Esophagus squamous epithelium (tissue), 5 donors: ENCODE measurements around the gene ZBTB45. TPM values are rescaled to one million over a fixed set of nuclear protein-coding genes. Genes with fewer than 3 reads are reported as not detected.
A peak's percentile ranks its signal among the peaks of the same experiment; 100 is the strongest.

Experiments
- DNase-seq: peaks from one replicate; lab custom pipeline; 2025; lab: John Stamatoyannopoulos, UW
- H3K27ac ChIP-seq, 4 donors: fragments of 200-600 bp; sonication (generic); one replicate each; pipeline ENCODE4 v1.5.1; 2016 to 2019; ENCODE audit warnings: mild to moderate bottlenecking in 1 of 4
- H3K27me3 ChIP-seq, 4 donors: fragments of 200-600 bp; sonication (generic); 1 replicate in 3 of 4; 2 replicates in 1 of 4; pipeline versions ENCODE4 v1.5.1 to v1.6.0; 2017 to 2021; ENCODE audit warnings: antibody characterized with exemption in 1 of 4
- H3K36me3 ChIP-seq, 3 donors: fragments of 200-600 bp; sonication (generic); one replicate each; pipeline ENCODE4 v1.5.1; 2016 to 2019
- H3K4me1 ChIP-seq, 3 donors: fragments of 200-600 bp; sonication (generic); one replicate each; pipeline ENCODE4 v1.5.1; 2017 to 2019
- H3K4me3 ChIP-seq, 4 donors: fragments of 200-600 bp; sonication (generic); 1 replicate in 3 of 4; 2 replicates in 1 of 4; pipeline ENCODE4 v1.5.1; 2016 to 2019; ENCODE audit warnings: mild to moderate bottlenecking in 2 of 4, moderate library complexity in 1 of 4
- H3K9me3 ChIP-seq, 3 donors: fragments of 200-600 bp; sonication (generic); one replicate each; pipeline ENCODE4 v1.5.1; 2016 to 2019
- CTCF ChIP-seq, 6 experiments: fragments of 450-650 bp in 4 of 6; fragments of 200-600 bp in 2 of 6; sonication (generic) in 2 of 6; IDR thresholded peaks; one replicate each; pipeline ENCODE4 v1.5.1; 2016 to 2019; ENCODE audit warnings: antibody characterized with exemption in 6 of 6, mild to moderate bottlenecking in 4 of 6, moderate library complexity in 4 of 6
- POLR2A ChIP-seq, 4 donors: fragments of 450-650 bp; IDR thresholded peaks; one replicate each; pipeline ENCODE4 v1.6.1; 2017; ENCODE audit warnings: antibody characterized with exemption in 4 of 4, mild to moderate bottlenecking in 4 of 4, moderate library complexity in 3 of 4
- WGBS, 2 donors: methylation state at CpG; one replicate each; pipeline ENCODE4 v1.1.5; 2018; 5-methylcytosine and 5-hydroxymethylcytosine counted together
- intact Hi-C: fragments of 100-400 bp; cut with DNase I; formaldehyde crosslinking; loops from one replicate; pipeline ENCODE4 v1.15.0; 2022
- total RNA-seq, 4 donors: library from RNA; depleted of rRNA; stranded (reverse); fragments of >200 nt; gene quantifications; one replicate each; pipeline ENCODE4 v1.1.0, GENCODE V29; 2016
- donor health status: DM: yes; HTN: yes; CAD: no.

Gene ZBTB45
- total RNA-seq, 4 donors from 2014 or later, result 6.9 to 11.1 (median 8.3) TPM

GRCh38 chr19:58520257-58520599, 618 bp upstream of the ZBTB45 start:
- WGBS, 2 donors, result 10 to 12% methylated on average over 2 to 4 of the region's 7 CpGs
- H3K36me3 ChIP-seq, result peaks cover 0 to 22% (median 14%) of the 10 kb centered on the region in 3 donors
- no peaks in the 10 kb centered on the region for H3K27me3 ChIP-seq
- intact Hi-C loops, result no loop called here
- DNase-seq, result no peak
- H3K4me1 ChIP-seq, result peaks cover 20 to 46% (median 23%) of the 10 kb centered on the region in 3 donors
- TF ChIP-seq CTCF (IDR thresholded peaks at IDR 0.05) (peak in 1 of 6 experiments; percentile 7), POLR2A (IDR thresholded peaks at IDR 0.05) (no peak)
- peak overlapping the region; percentile 94 to 99 (median 96) for H3K27ac ChIP-seq
- H3K4me3 ChIP-seq, result peak overlapping the region; percentile 78 to 92 (median 80)
- H3K9me3 ChIP-seq, result no peaks in the 10 kb centered on the region

- peaks cover 25 to 58% (median 34%) of the 10 kb centered on the region in 3 donors for H3K4me1 ChIP-seq
- TF ChIP-seq POLR2A (IDR thresholded peaks at IDR 0.05) (no peak), CTCF (IDR thresholded peaks at IDR 0.05) (peak in 2 of 6 experiments; percentile 72 to 77)
- WGBS, 2 donors, result 0% methylated on average over 7 of the region's 14 CpGs; no CpG with 5 or more reads in 1 of the 2 donors
These were observed 589 bp downstream of the ZBTB45 start for GRCh38 chr19:58519087-58519354.

GRCh38 chr19:58518256-58519086, 1.1 kb downstream of the ZBTB45 start:
- DNase-seq, result no peak
- peaks cover 29 to 64% (median 38%) of the 10 kb centered on the region in 3 donors for H3K4me1 ChIP-seq

More at GRCh38 chr19:58519087-58519354, 589 bp downstream of the ZBTB45 start:
- DNase-seq, result no peak
- peak overlapping the region; percentile 78 to 92 (median 80) for H3K4me3 ChIP-seq
- intact Hi-C loops, result no loop called here
- H3K27ac ChIP-seq, result peak overlapping the region; percentile 94 to 99 (median 96)
- no peaks in the 10 kb centered on the region for H3K9me3 ChIP-seq
- H3K36me3 ChIP-seq, result peaks cover 0 to 22% (median 14%) of the 10 kb centered on the region in 3 donors
- H3K27me3 ChIP-seq, result no peaks in the 10 kb centered on the region

GRCh38 chr19:58516964-58517833, 2.4 kb downstream of the ZBTB45 start:
- Histone ChIP-seq H3K27me3 (no peaks in the 10 kb centered on the region), H3K9me3 (no peaks in the 10 kb centered on the region), H3K27ac (peak overlapping the region; percentile 94 to 99 (median 96)), H3K36me3 (peaks cover 0 to 22% (median 14%) of the 10 kb centered on the region in 3 donors), H3K4me1 (peaks cover 30 to 68% (median 41%) of the 10 kb centered on the region in 3 donors), H3K4me3 (peak overlapping the region in 1 of 4 donors; percentile 92)
- intact Hi-C loops, result no loop called here
- WGBS, 2 donors, result 89 to 93% methylated on average over 17 to 31 of the region's 65 CpGs
- TF ChIP-seq CTCF (IDR thresholded peaks at IDR 0.05) (no peak), POLR2A (IDR thresholded peaks at IDR 0.05) (no peak)
- DNase-seq, result no peak

More at GRCh38 chr19:58518256-58519086, 1.1 kb downstream of the ZBTB45 start:
- H3K9me3 ChIP-seq, result no peaks in the 10 kb centered on the region
- WGBS, 2 donors, result 4 to 8% methylated on average over 10 to 18 of the region's 22 CpGs
- intact Hi-C loops, result no loop called here
- no peaks in the 10 kb centered on the region for H3K27me3 ChIP-seq
- H3K4me3 ChIP-seq, result peak overlapping the region; percentile 78 to 92 (median 80)
- no peak for TF ChIP-seq POLR2A (IDR thresholded peaks at IDR 0.05)
- peak in 3 of 6 experiments; percentile 52 to 67 (median 58) for TF ChIP-seq CTCF (IDR thresholded peaks at IDR 0.05)
- H3K36me3 ChIP-seq, result peaks cover 0 to 22% (median 14%) of the 10 kb centered on the region in 3 donors
- peak overlapping the region; percentile 94 to 99 (median 96) for H3K27ac ChIP-seq
